Gastrocnemius medialis (tissue), 4 donors: ENCODE measurements around the gene HIPK2.

Experiments used
- POLR2A ChIP-seq, 2 donors: fragments of 450-650 bp; IDR thresholded peaks; one replicate each; pipeline ENCODE4 v1.6.1; 2017; ENCODE audit warnings: antibody characterized with exemption in 2 of 2, mild to moderate bottlenecking in 2 of 2, moderate library complexity in 2 of 2
- TF ChIP-seq, protein P1 (sequence below), 5 experiments: fragments of 450-650 bp in 3 of 5; fragments of 200-600 bp in 2 of 5; sonication (generic) in 2 of 5; IDR thresholded peaks in 4 of 5; conservative IDR thresholded peaks in 1 of 5; 1 replicate in 4 of 5; 2 replicates in 1 of 5; pipeline ENCODE4 v1.5.1; 2016 to 2019; ENCODE audit warnings: antibody characterized with exemption in 5 of 5, mild to moderate bottlenecking in 3 of 5, moderate library complexity in 3 of 5

DNA sequence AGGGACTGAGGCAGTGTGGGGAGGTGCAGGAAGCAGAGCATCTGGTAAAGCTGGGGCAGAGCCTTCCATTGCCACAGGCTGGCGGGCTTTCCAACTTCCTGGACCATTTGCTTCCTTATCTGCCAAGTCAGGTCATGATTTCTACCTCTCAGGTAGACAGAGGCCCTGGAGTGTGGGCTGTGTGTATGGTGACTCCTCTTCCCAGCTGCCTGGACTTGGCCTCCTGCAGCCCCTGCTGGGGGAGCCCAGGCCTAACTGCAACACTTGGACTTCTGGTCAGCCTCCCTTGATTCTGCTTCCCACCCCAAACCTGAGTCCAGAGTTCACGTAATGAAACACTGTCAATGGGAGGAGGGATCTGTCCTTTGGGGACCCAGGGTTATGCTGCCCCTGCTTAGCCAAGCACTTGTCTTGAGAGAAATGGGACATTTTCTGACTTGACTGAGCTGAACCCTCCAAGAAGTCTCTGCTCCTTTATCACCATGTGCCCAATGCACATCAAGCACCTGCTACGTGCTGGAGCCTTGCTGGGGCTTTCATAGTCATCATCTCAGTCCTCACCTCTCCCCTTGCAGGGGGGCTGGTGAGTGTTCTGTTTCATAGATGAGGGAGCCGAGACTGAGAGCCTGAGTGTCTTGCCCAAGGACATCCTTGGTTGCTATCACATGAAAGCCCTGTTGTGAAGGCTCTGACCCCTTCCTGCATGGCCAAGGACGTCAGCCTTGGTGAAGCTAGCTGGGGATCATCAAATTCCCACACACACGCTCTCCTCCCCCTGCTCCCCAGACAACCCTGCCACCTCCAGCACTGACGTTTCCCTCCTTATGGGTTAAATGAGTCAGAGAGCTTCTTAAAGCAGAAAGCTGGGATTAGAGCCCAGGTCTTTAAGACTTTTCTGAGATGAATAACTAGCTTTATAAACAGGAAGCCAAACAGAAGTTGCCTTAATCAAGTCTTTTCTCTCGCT lies 250.9 kb downstream of the HIPK2 start:
- TF ChIP-seq, protein P1, sequence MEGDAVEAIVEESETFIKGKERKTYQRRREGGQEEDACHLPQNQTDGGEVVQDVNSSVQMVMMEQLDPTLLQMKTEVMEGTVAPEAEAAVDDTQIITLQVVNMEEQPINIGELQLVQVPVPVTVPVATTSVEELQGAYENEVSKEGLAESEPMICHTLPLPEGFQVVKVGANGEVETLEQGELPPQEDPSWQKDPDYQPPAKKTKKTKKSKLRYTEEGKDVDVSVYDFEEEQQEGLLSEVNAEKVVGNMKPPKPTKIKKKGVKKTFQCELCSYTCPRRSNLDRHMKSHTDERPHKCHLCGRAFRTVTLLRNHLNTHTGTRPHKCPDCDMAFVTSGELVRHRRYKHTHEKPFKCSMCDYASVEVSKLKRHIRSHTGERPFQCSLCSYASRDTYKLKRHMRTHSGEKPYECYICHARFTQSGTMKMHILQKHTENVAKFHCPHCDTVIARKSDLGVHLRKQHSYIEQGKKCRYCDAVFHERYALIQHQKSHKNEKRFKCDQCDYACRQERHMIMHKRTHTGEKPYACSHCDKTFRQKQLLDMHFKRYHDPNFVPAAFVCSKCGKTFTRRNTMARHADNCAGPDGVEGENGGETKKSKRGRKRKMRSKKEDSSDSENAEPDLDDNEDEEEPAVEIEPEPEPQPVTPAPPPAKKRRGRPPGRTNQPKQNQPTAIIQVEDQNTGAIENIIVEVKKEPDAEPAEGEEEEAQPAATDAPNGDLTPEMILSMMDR (IDR thresholded peaks at IDR 0.05 in 4 of 5, conservative IDR thresholded peaks at IDR 0.05 in 1 of 5): no peak
- TF ChIP-seq POLR2A (IDR thresholded peaks at IDR 0.05): no peak
